GM23338 (cell line): Measurements from ENCODE around the gene MELK. TPM values are rescaled to one million over a fixed set of nuclear protein-coding genes. Genes with fewer than 3 reads are reported as not detected.

Experiments
- ATAC-seq: fragments of 200-7000 bp; cut with Tn5 transposase; 3 replicates; pipeline ENCODE4 v1.9.1; 2020
- DNase-seq: peaks from one replicate; pipeline ENCODE4 v3.0.0-alpha.2; 2015; ENCODE audit warnings: low spot score
- H2AFZ ChIP-seq: fragments of 200-600 bp; sonication (generic); 2 replicates; pipeline ENCODE4 v1.8.0; 2016; ENCODE audit warnings: antibody characterized with exemption, mild to moderate bottlenecking, moderate library complexity
- H3F3A ChIP-seq: fragments of 200-600 bp; sonication (generic); replicated peaks from 2 replicates; pipeline ENCODE4 v1.8.0; 2017; ENCODE audit warnings: antibody characterized with exemption, mixed run types, low read depth
- H3K27ac ChIP-seq: fragments of 200-600 bp; sonication (generic); 2 replicates; pipeline ENCODE4 v1.6.1; 2016; ENCODE audit warnings: low read depth
- H3K27me3 ChIP-seq: fragments of 200-600 bp; sonication (generic); 2 replicates; pipeline ENCODE4 v1.8.0; 2016; ENCODE audit warnings: mild to moderate bottlenecking, mixed run types, moderate library complexity; ENCODE audit not compliant: insufficient read depth
- H3K36me3 ChIP-seq: fragments of 200-600 bp; sonication (generic); 2 replicates; pipeline ENCODE4 v1.8.0; 2016; ENCODE audit warnings: mild to moderate bottlenecking; ENCODE audit not compliant: insufficient read depth
- H3K4me1 ChIP-seq: fragments of 200-600 bp; sonication (generic); 2 replicates; pipeline ENCODE4 v1.8.0; 2016; ENCODE audit warnings: mild to moderate bottlenecking, moderate library complexity; ENCODE audit not compliant: insufficient read depth
- H3K4me2 ChIP-seq: fragments of 200-600 bp; sonication (generic); 2 replicates; pipeline ENCODE4 v1.7.1; 2017; ENCODE audit warnings: mixed run types
- H3K4me3 ChIP-seq: fragments of 200-600 bp; sonication (generic); 2 replicates; pipeline ENCODE4 v1.6.1; 2016; ENCODE audit warnings: mixed run types
- H3K79me2 ChIP-seq: fragments of 200-600 bp; sonication (generic); replicated peaks from 2 replicates; pipeline ENCODE4 v1.8.0; 2017; ENCODE audit warnings: mild to moderate bottlenecking; ENCODE audit not compliant: insufficient read depth
- H3K9me2 ChIP-seq: fragments of 200-600 bp; sonication (generic); 2 replicates; pipeline ENCODE4 v1.8.0; 2017; ENCODE audit not compliant: insufficient read depth
- H4K20me1 ChIP-seq: fragments of 200-600 bp; sonication (generic); replicated peaks from 2 replicates; pipeline ENCODE4 v1.8.0; 2017; ENCODE audit warnings: mild to moderate bottlenecking; ENCODE audit not compliant: insufficient read depth
- H3K27ac Mint-ChIP-seq: 2 replicates; pipeline ENCODE4 v1.8.0; 2020; ENCODE audit warnings: inconsistent platforms, mild to moderate bottlenecking, moderate library complexity, mixed read lengths
- H3K27me3 Mint-ChIP-seq: 3 replicates; pipeline ENCODE4 v1.8.0; 2022; ENCODE audit warnings: low read depth, mild to moderate bottlenecking, moderate library complexity, mixed read lengths, inconsistent platforms; ENCODE audit not compliant: insufficient read depth, poor library complexity
- H3K36me3 Mint-ChIP-seq: 3 replicates; pipeline ENCODE4 v1.8.0; 2021; ENCODE audit warnings: low read depth, mild to moderate bottlenecking, inconsistent platforms, moderate library complexity, mixed read lengths
- H3K4me1 Mint-ChIP-seq: 3 replicates; pipeline ENCODE4 v1.8.0; 2020; ENCODE audit warnings: mild to moderate bottlenecking, inconsistent platforms, mixed read lengths
- H3K4me3 Mint-ChIP-seq: 3 replicates; pipeline ENCODE4 v1.8.0; 2021; ENCODE audit warnings: moderate library complexity, mild to moderate bottlenecking, inconsistent platforms, mixed read lengths
- H3K9me3 Mint-ChIP-seq: 3 replicates; pipeline ENCODE4 v1.8.0; 2020; ENCODE audit warnings: moderate library complexity, mild to moderate bottlenecking, inconsistent platforms, mixed read lengths
- CREB1 ChIP-seq: fragments of 250-450 bp; sonication (Bioruptor Pico); IDR thresholded peaks from 2 replicates; pipeline ENCODE4 v1.5.0; 2020; ENCODE audit warnings: low read depth, mild to moderate bottlenecking, moderate library complexity
- ETS1 ChIP-seq: IDR thresholded peaks from 2 replicates; pipeline ENCODE4 v1.6.1; 2016; ENCODE audit warnings: antibody characterized with exemption
- EZH2phosphoT487 ChIP-seq: fragments of 200-600 bp; sonication (generic); IDR thresholded peaks from one replicate; pipeline ENCODE4 v1.8.1; 2018; ENCODE audit warnings: antibody characterized with exemption; ENCODE audit not compliant: unreplicated experiment
- NANOG ChIP-seq: IDR thresholded peaks from 2 replicates; pipeline ENCODE4 v1.6.1; 2016; ENCODE audit warnings: antibody characterized with exemption, borderline replicate concordance
- polyA plus RNA-seq: library from polyadenylated mRNA; unstranded; fragments of >200 nt; fragmentation: Nextera tagmentation; extraction: Ambion mirVana; gene quantifications from 2 replicates; pipeline ENCODE4 v1.2.1, GENCODE V29; 2016
- total RNA-seq: library from RNA; depleted of rRNA; stranded (reverse); fragments of >200 nt; shearing (Covaris generic); gene quantifications from 2 replicates; pipeline ENCODE4 v1.2.3, GENCODE V29; 2014
- TF ChIP-seq, protein P1 (sequence below): fragments of 250-450 bp; sonication (Bioruptor Pico); IDR thresholded peaks from 2 replicates; pipeline ENCODE4 v1.5.0; 2020; ENCODE audit warnings: mild to moderate bottlenecking, moderate library complexity
- TF ChIP-seq, protein P2 (sequence below), 2 experiments: fragments of 200-600 bp in 1 of 2; sonication (generic) in 1 of 2; conservative IDR thresholded peaks; 2 replicates each; pipeline versions ENCODE4 v1.5.1 to v1.6.1; 2016 to 2017; ENCODE audit warnings: antibody characterized with exemption in 2 of 2, low read depth in 2 of 2, mild to moderate bottlenecking in 2 of 2, moderate library complexity in 1 of 2

The MELK gene
- total and polyA plus RNA-seq, 2 experiments from 2014 or later: 37.2 to 55.7 TPM

DNA sequence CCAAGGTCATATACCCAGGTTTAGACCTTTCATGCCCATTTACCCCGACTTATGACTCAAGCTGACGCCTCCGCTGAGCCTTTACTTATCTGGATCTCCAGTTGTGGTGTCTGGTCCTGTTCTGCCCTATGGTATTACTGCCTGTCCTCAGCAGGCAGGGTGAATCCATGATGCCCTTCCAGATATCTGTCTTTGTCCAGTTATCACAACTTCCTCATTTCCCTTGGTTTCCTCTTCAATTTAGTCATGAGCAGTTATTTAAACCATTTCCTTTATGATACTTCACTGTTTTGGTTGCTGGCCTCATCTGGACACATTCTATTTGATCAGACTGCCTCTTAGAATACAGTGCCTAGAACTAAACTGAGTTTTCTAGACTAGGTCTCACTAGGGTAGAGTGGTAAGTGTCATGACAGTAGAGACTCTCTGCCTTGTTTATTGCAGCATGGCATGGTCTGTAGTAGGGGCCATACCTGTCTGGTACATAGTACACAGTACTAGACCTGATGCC lies 93.3 kb downstream of the MELK start (continued):
- TF ChIP-seq, protein P1, sequence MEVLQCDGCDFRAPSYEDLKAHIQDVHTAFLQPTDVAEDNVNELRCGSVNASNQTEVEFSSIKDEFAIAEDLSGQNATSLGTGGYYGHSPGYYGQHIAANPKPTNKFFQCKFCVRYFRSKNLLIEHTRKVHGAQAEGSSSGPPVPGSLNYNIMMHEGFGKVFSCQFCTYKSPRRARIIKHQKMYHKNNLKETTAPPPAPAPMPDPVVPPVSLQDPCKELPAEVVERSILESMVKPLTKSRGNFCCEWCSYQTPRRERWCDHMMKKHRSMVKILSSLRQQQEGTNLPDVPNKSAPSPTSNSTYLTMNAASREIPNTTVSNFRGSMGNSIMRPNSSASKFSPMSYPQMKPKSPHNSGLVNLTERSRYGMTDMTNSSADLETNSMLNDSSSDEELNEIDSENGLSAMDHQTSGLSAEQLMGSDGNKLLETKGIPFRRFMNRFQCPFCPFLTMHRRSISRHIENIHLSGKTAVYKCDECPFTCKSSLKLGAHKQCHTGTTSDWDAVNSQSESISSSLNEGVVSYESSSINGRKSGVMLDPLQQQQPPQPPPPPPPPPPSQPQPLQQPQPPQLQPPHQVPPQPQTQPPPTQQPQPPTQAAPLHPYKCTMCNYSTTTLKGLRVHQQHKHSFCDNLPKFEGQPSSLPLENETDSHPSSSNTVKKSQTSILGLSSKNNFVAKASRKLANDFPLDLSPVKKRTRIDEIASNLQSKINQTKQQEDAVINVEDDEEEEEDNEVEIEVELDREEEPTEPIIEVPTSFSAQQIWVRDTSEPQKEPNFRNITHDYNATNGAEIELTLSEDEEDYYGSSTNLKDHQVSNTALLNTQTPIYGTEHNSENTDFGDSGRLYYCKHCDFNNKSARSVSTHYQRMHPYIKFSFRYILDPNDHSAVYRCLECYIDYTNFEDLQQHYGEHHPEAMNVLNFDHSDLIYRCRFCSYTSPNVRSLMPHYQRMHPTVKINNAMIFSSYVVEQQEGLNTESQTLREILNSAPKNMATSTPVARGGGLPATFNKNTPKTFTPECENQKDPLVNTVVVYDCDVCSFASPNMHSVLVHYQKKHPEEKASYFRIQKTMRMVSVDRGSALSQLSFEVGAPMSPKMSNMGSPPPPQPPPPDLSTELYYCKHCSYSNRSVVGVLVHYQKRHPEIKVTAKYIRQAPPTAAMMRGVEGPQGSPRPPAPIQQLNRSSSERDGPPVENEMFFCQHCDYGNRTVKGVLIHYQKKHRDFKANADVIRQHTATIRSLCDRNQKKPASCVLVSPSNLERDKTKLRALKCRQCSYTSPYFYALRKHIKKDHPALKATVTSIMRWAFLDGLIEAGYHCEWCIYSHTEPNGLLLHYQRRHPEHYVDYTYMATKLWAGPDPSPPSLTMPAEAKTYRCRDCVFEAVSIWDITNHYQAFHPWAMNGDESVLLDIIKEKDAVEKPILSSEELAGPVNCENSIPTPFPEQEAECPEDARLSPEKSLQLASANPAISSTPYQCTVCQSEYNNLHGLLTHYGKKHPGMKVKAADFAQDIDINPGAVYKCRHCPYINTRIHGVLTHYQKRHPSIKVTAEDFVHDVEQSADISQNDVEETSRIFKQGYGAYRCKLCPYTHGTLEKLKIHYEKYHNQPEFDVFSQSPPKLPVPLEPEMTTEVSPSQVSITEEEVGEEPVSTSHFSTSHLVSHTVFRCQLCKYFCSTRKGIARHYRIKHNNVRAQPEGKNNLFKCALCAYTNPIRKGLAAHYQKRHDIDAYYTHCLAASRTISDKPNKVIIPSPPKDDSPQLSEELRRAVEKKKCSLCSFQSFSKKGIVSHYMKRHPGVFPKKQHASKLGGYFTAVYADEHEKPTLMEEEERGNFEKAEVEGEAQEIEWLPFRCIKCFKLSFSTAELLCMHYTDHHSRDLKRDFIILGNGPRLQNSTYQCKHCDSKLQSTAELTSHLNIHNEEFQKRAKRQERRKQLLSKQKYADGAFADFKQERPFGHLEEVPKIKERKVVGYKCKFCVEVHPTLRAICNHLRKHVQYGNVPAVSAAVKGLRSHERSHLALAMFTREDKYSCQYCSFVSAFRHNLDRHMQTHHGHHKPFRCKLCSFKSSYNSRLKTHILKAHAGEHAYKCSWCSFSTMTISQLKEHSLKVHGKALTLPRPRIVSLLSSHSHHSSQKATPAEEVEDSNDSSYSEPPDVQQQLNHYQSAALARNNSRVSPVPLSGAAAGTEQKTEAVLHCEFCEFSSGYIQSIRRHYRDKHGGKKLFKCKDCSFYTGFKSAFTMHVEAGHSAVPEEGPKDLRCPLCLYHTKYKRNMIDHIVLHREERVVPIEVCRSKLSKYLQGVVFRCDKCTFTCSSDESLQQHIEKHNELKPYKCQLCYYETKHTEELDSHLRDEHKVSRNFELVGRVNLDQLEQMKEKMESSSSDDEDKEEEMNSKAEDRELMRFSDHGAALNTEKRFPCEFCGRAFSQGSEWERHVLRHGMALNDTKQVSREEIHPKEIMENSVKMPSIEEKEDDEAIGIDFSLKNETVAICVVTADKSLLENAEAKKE (CRISPR knock-in tag): no peak
- no peak for TF ChIP-seq EZH2phosphoT487
- TF ChIP-seq, protein P2, sequence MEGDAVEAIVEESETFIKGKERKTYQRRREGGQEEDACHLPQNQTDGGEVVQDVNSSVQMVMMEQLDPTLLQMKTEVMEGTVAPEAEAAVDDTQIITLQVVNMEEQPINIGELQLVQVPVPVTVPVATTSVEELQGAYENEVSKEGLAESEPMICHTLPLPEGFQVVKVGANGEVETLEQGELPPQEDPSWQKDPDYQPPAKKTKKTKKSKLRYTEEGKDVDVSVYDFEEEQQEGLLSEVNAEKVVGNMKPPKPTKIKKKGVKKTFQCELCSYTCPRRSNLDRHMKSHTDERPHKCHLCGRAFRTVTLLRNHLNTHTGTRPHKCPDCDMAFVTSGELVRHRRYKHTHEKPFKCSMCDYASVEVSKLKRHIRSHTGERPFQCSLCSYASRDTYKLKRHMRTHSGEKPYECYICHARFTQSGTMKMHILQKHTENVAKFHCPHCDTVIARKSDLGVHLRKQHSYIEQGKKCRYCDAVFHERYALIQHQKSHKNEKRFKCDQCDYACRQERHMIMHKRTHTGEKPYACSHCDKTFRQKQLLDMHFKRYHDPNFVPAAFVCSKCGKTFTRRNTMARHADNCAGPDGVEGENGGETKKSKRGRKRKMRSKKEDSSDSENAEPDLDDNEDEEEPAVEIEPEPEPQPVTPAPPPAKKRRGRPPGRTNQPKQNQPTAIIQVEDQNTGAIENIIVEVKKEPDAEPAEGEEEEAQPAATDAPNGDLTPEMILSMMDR (conservative IDR thresholded peaks at IDR 0.05; ENCODE audit: low read depth in 2 of 2): no peak

GRCh38 chr9:36671561-36671960 lies 98.9 kb downstream of the MELK start:
- Histone ChIP-seq H3K9me2 (no peaks in the 10 kb centered on the region), H3K4me3 (no peak overlapping the region), H3K4me2 (no peak overlapping the region), H3K36me3 (peaks cover 2% of the 10 kb centered on the region; the same call in 1 of the 2 replicates), H3K4me1 (no peaks in the 10 kb centered on the region), H3K27ac (no peak overlapping the region), H4K20me1 (0 out of 2 replicates have a peak, but pooled peaks cover 2% of the 10 kb centered on the region), H3K27me3 (no peaks in the 10 kb centered on the region), H2AFZ (no peak overlapping the region), H3F3A (no peaks in the 10 kb centered on the region; the same call in 1 of the 2 replicates), H3K79me2 (no peaks in the 10 kb centered on the region)
- no peaks in the 10 kb centered on the region for H3K9me3 Mint-ChIP-seq
- ATAC-seq (no peak), DNase-seq (no peak)
- H3K4me3 Mint-ChIP-seq: no peak overlapping the region
- H3K27me3 Mint-ChIP-seq: no peaks in the 10 kb centered on the region
- H3K4me1 Mint-ChIP-seq: no peaks in the 10 kb centered on the region
- H3K27ac Mint-ChIP-seq: no peak overlapping the region
- peaks cover 33% of the 10 kb centered on the region for H3K36me3 Mint-ChIP-seq
- TF ChIP-seq CREB1 (CRISPR knock-in tag) (no peak), ETS1 (no peak), NANOG (no peak)
- TF ChIP-seq, protein P1 (CRISPR knock-in tag): no peak
